Spleen (tissue), 7 donors: ENCODE measurements around the gene UBE2I.

Experiments used
- POLR2A ChIP-seq, 3 donors: fragments of 450-650 bp; IDR thresholded peaks; one replicate each; pipeline ENCODE4 v1.5.1; 2017; ENCODE audit warnings: antibody characterized with exemption in 3 of 3, mild to moderate bottlenecking in 1 of 3
- TF ChIP-seq, protein P1 (sequence below), 11 experiments: fragments of 200-600 bp in 7 of 11; fragments of 450-650 bp in 4 of 11; sonication (generic) in 4 of 11; IDR thresholded peaks in 8 of 11; conservative IDR thresholded peaks in 3 of 11; 1 replicate in 7 of 11; 2 replicates in 4 of 11; pipeline versions ENCODE4 v1.4.0 to v1.8.0; 2016 to 2021; ENCODE audit warnings: antibody characterized with exemption in 11 of 11, inconsistent platforms in 4 of 11, mild to moderate bottlenecking in 1 of 11
- donor health status: DM: no; HTN: no; CAD: no; lungs with moderate emphysema.
- donor health status: DM: no; HTN: no; CAD: no.
- donor health status: DM: no; HTN: no; CAD: no.

- TF ChIP-seq, protein P1, sequence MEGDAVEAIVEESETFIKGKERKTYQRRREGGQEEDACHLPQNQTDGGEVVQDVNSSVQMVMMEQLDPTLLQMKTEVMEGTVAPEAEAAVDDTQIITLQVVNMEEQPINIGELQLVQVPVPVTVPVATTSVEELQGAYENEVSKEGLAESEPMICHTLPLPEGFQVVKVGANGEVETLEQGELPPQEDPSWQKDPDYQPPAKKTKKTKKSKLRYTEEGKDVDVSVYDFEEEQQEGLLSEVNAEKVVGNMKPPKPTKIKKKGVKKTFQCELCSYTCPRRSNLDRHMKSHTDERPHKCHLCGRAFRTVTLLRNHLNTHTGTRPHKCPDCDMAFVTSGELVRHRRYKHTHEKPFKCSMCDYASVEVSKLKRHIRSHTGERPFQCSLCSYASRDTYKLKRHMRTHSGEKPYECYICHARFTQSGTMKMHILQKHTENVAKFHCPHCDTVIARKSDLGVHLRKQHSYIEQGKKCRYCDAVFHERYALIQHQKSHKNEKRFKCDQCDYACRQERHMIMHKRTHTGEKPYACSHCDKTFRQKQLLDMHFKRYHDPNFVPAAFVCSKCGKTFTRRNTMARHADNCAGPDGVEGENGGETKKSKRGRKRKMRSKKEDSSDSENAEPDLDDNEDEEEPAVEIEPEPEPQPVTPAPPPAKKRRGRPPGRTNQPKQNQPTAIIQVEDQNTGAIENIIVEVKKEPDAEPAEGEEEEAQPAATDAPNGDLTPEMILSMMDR (IDR thresholded peaks at IDR 0.05 in 8 of 11, conservative IDR thresholded peaks at IDR 0.05 in 3 of 11) = no peak
- no peak for TF ChIP-seq POLR2A (IDR thresholded peaks at IDR 0.05)
Measured at GRCh38 chr16:1312467-1312816, 3.0 kb downstream of the UBE2I start.
